GM19023 (cell line): ENCODE measurements around the gene NPAT.

Source experiments
- ATAC-seq: cut with Tn5 transposase; IDR thresholded peaks from one replicate; pipeline ENCODE4 v1.9.1; 2021; ENCODE audit warnings: mild to moderate bottlenecking, moderate library complexity; ENCODE audit not compliant: unreplicated experiment

NPAT gene

GRCh38 chr11:108222574-108223347 is at the start of gene NPAT, which contains the start of gene ATM:
TSS of gene NPAT (minus strand) at chr11:108222638. CDS start at chr11:108222536, 102 bp downstream.
TSS of gene ATM (plus strand) at chr11:108223067. CDS start at chr11:108227625, 4,558 bp downstream.
- peak; percentile 80 for ATAC-seq

GRCh38 chr11:108269583-108269982 is 47.1 kb upstream of the NPAT start:
- ATAC-seq, result no peak

- no peak for ATAC-seq
Measured at GRCh38 chr11:108253176-108253575, 30.7 kb upstream of the NPAT start.

GRCh38 chr11:108246885-108247284 is 24.4 kb upstream of the NPAT start:
- no peak for ATAC-seq

- ATAC-seq, result no peak
Measured at GRCh38 chr11:108246308-108246707, 23.9 kb upstream of the NPAT start.

GRCh38 chr11:108242422-108242821 is 20.0 kb upstream of the NPAT start:
- no peak for ATAC-seq

GRCh38 chr11:108241330-108242037 is 19.0 kb upstream of the NPAT start:
- no peak for ATAC-seq

GRCh38 chr11:108239076-108239475 is 16.6 kb upstream of the NPAT start:
- no peak for ATAC-seq

GRCh38 chr11:108237058-108237481 is 14.6 kb upstream of the NPAT start:
- ATAC-seq, result peak; percentile 39

GRCh38 chr11:108235633-108236032 is 13.2 kb upstream of the NPAT start:
- ATAC-seq, result no peak

GRCh38 chr11:108235192-108235591 is 12.8 kb upstream of the NPAT start:
- ATAC-seq, result no peak

- ATAC-seq, result no peak
Measured at GRCh38 chr11:108233277-108233945, 11.0 kb upstream of the NPAT start.

GRCh38 chr11:108228251-108228650 is 5.8 kb upstream of the NPAT start:
- no peak for ATAC-seq

GRCh38 chr11:108226036-108226435 is 3.6 kb upstream of the NPAT start:
- ATAC-seq, result no peak

GRCh38 chr11:108224911-108225786 is 2.7 kb upstream of the NPAT start:
- no peak for ATAC-seq

- no peak for ATAC-seq
Measured at GRCh38 chr11:108224366-108224765, 1.9 kb upstream of the NPAT start.

GRCh38 chr11:108223348-108224149 is 1.1 kb upstream of the NPAT start:
- peak; percentile 13 for ATAC-seq

GRCh38 chr11:108221911-108222573 is 396 bp downstream of the NPAT start:
- peak; percentile 1 for ATAC-seq

- no peak for ATAC-seq
Measured at GRCh38 chr11:108221371-108221770, 1.1 kb downstream of the NPAT start.
